GM19193 (cell line): ENCODE data around the gene CLTC.

Experiments
- POLR2A ChIP-seq: IDR thresholded peaks from 4 replicates; pipeline ENCODE4 v1.6.1; 2011; ENCODE audit not compliant: insufficient read depth, insufficient read length; ENCODE audit errors: extremely low read depth

The CLTC gene

GRCh38 chr17:59695945-59696681 lies 76.4 kb downstream of the CLTC start:
- TF ChIP-seq POLR2A, result no peak

- peak; percentile 25 for TF ChIP-seq POLR2A
Observed at GRCh38 chr17:59696682-59697277, 77.1 kb downstream of the CLTC start.

- no peak for TF ChIP-seq POLR2A
Observed at GRCh38 chr17:59698143-59698542, 78.4 kb downstream of the CLTC start.

- no peak for TF ChIP-seq POLR2A
Observed at GRCh38 chr17:59699218-59699617, 79.5 kb downstream of the CLTC start.

GRCh38 chr17:59699786-59700185 lies 80.1 kb downstream of the CLTC start:
- TF ChIP-seq POLR2A, result no peak

- no peak for TF ChIP-seq POLR2A
Observed at GRCh38 chr17:59702304-59702703, 82.6 kb downstream of the CLTC start.

- peak; percentile 90 for TF ChIP-seq POLR2A
Observed at GRCh38 chr17:59707149-59707970, 87.7 kb downstream of the CLTC start, which contains the start of the genes PTRH2 and VMP1. Gene PTRH2 (minus strand): TSS chr17:59707430. CDS start chr17:59697978, 9,452 bp downstream. Gene VMP1 (plus strand): TSS chr17:59707654. CDS start chr17:59731447, 23,793 bp downstream.

GRCh38 chr17:59707971-59708430 lies 88.3 kb downstream of the CLTC start:
- no peak for TF ChIP-seq POLR2A

- TF ChIP-seq POLR2A, result no peak
Observed at GRCh38 chr17:59711936-59712335, 92.2 kb downstream of the CLTC start.

- TF ChIP-seq POLR2A, result no peak
Observed at GRCh38 chr17:59712862-59713261, 93.2 kb downstream of the CLTC start.

- TF ChIP-seq POLR2A, result no peak
Observed at GRCh38 chr17:59714255-59714654, 94.6 kb downstream of the CLTC start.

- no peak for TF ChIP-seq POLR2A
Observed at GRCh38 chr17:59716427-59716826, 96.7 kb downstream of the CLTC start.

GRCh38 chr17:59719526-59719925 lies 99.8 kb downstream of the CLTC start:
- no peak for TF ChIP-seq POLR2A

GRCh38 chr17:59722623-59723022 lies 102.9 kb downstream of the CLTC start:
- no peak for TF ChIP-seq POLR2A

- TF ChIP-seq POLR2A, result no peak
Observed at GRCh38 chr17:59723041-59723440, 103.3 kb downstream of the CLTC start.
